HG02943 (cell line): ENCODE results near the gene INPP5F.
"Not testable (repeated sequence)": the region's sequence is repeated elsewhere in the genome, so short reads cannot be mapped to it uniquely, and the experiment has no call there.

Experiments used
- ATAC-seq: cut with Tn5 transposase; IDR thresholded peaks from one replicate; pipeline ENCODE4 v1.9.1; 2021; ENCODE audit warnings: mild to moderate bottlenecking, low read depth, moderate library complexity; ENCODE audit not compliant: unreplicated experiment

Gene INPP5F

GRCh38 chr10:119772334-119772733 is 46.5 kb downstream of the INPP5F start:
- ATAC-seq = no peak

GRCh38 chr10:119773041-119773440 is 47.2 kb downstream of the INPP5F start:
- not testable (repeated sequence) for ATAC-seq

GRCh38 chr10:119775529-119775928 is 49.7 kb downstream of the INPP5F start:
- ATAC-seq = no peak

- ATAC-seq = no peak
Measured at GRCh38 chr10:119776536-119776935, 50.7 kb downstream of the INPP5F start.

- no peak for ATAC-seq
Measured at GRCh38 chr10:119777686-119778085, 51.8 kb downstream of the INPP5F start.

- no peak for ATAC-seq
Measured at GRCh38 chr10:119778776-119779445, 53.1 kb downstream of the INPP5F start.

- ATAC-seq = no peak
Measured at GRCh38 chr10:119780879-119781480, 55.1 kb downstream of the INPP5F start.

- ATAC-seq = no peak
Measured at GRCh38 chr10:119781498-119781897, 55.6 kb downstream of the INPP5F start.

GRCh38 chr10:119782981-119783664 is 57.3 kb downstream of the INPP5F start:
- no peak for ATAC-seq

GRCh38 chr10:119783665-119784027 is 57.8 kb downstream of the INPP5F start:
- no peak for ATAC-seq

GRCh38 chr10:119784340-119785067 is 58.7 kb downstream of the INPP5F start:
- ATAC-seq = no peak

- ATAC-seq = no peak
Measured at GRCh38 chr10:119786117-119786769, 60.4 kb downstream of the INPP5F start.

- not testable (repeated sequence) for ATAC-seq
Measured at GRCh38 chr10:119795101-119795500, 69.3 kb downstream of the INPP5F start.

GRCh38 chr10:119796039-119796438 is 70.2 kb downstream of the INPP5F start:
- ATAC-seq = no peak

- ATAC-seq = no peak
Measured at GRCh38 chr10:119801176-119801575, 75.3 kb downstream of the INPP5F start.

- ATAC-seq = no peak
Measured at GRCh38 chr10:119801998-119802538, 76.2 kb downstream of the INPP5F start.

GRCh38 chr10:119803264-119803663 is 77.4 kb downstream of the INPP5F start:
- no peak for ATAC-seq

GRCh38 chr10:119805702-119806230 is 79.9 kb downstream of the INPP5F start:
- no peak for ATAC-seq

- ATAC-seq = no peak
Measured at GRCh38 chr10:119806334-119807130, 80.7 kb downstream of the INPP5F start.
